GM19023 (cell line): ENCODE data around the gene HTT.
"Not testable (repeated sequence)": the region's sequence is repeated elsewhere in the genome, so short reads cannot be mapped to it uniquely, and the experiment has no call there.

ENCODE experiments used
- ATAC-seq: cut with Tn5 transposase; IDR thresholded peaks from one replicate; pipeline ENCODE4 v1.9.1; 2021; ENCODE audit warnings: mild to moderate bottlenecking, moderate library complexity; ENCODE audit not compliant: unreplicated experiment

Gene HTT

DNA sequence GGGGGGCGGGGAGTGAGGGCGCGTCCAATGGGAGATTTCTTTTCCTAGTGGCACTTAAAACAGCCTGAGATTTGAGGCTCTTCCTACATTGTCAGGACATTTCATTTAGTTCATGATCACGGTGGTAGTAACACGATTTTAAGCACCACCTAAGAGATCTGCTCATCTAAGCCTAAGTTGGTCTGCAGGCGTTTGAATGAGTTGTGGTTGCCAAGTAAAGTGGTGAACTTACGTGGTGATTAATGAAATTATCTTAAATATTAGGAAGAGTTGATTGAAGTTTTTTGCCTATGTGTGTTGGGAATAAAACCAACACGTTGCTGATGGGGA is 1.1 kb downstream of the HTT start:
- no peak for ATAC-seq

DNA sequence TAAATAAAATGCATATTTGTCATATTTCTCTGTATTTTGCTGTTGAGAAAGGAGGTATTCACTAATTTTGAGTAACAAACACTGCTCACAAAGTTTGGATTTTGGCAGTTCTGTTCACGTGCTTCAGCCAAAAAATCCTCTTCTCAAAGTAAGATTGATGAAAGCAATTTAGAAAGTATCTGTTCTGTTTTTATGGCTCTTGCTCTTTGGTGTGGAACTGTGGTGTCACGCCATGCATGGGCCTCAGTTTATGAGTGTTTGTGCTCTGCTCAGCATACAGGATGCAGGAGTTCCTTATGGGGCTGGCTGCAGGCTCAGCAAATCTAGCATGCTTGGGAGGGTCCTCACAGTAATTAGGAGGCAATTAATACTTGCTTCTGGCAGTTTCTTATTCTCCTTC is 3.3 kb downstream of the HTT start:
- no peak for ATAC-seq

DNA sequence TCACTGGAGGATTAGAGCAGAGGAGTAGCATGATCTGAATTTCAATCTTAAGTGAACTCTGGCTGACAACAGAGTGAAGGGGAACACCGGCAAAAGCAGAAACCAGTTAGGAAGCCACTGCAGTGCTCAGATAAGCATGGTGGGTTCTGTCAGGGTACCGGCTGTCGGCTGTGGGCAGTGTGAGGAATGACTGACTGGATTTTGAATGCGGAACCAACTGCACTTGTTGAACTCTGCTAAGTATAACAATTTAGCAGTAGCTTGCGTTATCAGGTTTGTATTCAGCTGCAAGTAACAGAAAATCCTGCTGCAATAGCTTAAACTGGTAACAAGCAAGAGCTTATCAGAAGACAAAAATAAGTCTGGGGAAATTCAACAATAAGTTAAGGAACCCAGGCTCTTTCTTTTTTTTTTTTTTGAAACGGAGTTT is 5.2 kb downstream of the HTT start:
- no peak for ATAC-seq

DNA sequence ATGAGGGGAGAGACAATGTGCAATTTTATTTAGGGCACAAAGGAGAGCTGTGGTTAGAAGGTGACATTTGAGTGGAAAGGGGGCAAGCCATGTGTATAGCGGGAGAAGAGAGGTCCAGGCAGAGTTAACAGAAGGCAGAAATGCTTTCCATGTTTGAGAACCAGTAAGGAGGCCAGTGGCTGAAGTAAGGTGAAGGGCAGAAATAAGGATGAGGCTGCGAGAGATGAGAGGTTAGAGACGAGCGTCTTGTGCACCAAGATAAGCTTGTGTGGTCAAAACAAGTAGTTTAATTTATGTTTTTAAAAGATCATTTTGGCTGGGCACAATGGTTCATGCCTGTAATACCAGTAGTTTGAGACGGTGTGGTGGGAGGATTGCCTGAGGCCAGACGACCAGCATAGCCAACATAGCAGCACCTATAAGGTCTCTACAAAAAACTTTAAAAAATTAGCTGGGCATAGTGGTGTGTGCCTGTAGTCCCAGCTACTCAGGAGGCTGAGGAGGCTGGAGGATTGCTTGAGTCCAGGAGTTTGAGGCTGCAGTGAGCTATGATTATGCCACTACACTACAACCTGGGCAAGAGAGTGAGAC is 8.5 kb downstream of the HTT start:
- no peak for ATAC-seq

DNA sequence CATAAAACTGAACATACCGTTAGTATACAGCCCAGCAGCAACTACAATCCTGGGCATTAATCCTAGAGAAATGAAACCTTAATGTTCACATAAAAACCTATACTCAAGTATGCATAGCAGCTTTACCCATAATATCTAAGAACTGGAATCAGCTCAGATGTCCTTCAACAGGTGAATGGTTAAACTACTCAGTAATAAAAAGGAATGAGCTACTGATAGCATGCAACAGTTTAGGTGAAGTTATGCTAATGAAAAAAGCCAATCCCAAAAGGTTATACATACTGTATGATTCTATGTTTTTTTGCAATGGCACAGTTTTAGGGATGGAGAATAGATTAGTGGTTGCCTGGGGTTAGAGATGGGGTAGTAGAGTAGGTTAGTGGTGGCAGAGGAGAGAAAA is 9.3 kb downstream of the HTT start:
- ATAC-seq = no peak

DNA sequence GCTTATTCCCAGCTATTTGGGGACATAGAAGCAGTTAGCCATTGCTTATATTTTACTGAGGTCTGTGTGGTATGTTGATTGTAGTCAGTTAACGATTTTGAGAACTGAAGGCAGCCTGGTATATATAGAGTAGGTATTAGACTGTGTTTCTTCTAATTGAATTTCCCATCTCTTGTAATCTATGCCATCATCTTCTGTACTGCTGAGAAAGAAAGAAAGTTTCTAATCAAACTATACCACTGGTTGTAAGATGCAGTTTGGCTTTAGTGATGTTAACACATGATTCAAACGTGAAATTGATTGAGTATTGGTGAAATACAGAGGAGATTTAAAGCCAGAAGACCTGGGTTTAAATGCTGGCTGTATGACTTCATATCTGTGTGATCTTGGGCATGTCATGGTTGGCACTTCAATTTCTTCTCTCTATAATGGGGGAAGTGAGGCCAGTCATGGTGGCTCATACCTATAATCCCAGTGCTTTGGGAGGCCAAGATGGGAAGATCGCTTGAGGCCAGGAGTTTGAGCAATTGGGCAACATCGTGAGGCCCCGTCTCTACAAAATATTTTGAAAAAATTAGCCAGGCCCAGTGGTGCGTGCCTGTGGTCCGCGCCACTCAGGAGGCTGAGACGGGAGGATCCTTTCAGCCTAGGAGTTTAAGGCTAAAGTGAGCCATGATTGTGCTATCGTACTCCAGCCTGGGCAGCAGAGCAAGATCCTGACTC is 11.6 kb downstream of the HTT start:
- no peak for ATAC-seq

DNA sequence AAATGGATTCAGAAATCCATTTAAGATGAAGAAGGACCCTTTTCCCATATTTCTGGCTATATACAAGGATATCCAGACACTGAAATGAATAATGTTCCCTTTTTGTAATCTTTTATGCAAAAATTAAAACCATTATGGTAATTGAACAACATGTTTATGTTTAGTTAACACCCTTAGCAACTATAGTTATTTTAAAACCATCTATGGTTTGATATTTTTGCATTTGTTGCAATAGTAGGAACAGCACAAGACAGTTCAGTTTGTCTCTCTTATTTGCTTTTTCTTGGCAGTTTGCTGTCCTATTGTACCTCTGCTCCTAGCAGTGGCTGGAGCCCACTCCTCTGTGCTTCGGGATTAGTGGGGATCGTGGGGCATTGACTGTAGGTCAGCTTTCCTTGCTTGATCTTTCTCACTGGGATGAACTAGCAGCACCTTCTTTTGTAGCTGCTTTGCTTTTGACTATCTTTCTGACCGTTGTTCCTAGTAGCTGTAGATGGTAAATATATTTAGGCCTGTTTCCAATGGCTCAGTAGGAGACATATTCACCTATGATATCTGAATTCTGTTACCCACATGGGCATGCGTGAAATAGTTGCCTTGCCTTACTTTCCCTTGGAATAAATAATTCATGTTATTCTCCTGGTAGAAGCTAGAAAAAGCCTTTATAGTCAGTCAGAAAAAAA is 12.8 kb downstream of the HTT start:
- no peak for ATAC-seq

DNA sequence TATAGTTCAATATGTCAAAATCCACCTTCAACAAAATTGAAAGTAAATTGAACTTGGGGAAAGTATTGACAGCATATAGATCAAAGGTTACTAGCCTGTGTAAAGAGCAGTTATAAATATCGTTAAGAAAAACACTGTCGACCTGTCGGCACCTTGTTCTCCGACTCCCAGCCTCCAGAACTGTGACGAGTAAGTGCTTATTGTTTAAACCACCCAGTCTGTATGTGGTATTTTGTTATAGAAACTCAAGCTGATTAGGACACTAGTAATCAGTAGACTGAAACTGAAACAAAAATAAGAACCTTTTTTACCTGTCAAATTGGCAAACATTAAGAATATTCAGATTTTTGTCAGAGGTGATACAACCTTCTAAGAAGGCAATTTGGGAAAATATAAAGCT is 17.0 kb downstream of the HTT start:
- no peak for ATAC-seq

DNA sequence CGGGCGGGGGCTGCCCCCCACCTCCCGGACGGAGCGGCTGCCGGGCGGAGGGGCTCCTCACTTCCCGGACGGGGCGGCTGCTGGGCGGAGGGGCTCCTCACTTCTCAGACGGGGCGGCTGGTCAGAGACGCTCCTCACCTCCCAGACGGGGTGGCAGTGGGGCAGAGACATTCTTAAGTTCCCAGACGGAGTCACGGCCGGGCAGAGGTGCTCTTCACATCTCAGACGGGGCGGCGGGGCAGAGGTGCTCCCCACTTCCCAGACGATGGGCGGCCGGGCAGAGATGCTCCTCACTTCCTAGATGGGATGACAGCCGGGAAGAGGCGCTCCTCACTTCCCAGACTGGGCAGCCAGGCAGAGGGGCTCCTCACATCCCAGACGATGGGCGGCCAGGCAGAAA is 20.2 kb downstream of the HTT start:
- ATAC-seq = not testable (repeated sequence)

DNA sequence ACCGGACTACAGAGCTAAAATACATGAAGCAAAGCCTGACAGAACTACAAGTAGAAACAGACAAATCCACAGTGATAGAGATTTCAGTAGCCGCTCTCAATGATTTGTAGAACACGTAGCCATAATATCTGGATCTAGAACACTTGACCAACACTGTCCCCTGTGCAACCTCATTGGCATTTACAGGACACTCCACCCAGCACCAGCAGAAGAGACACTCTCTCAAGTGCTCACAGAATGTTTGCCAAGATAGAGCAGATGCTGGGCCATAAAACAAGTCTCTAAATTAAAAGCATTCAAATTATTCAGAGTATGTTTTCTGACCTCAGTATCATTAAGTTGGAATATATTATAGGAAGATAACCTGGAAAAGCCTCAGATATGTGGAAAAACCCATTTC is 21.7 kb downstream of the HTT start:
- no peak for ATAC-seq

DNA sequence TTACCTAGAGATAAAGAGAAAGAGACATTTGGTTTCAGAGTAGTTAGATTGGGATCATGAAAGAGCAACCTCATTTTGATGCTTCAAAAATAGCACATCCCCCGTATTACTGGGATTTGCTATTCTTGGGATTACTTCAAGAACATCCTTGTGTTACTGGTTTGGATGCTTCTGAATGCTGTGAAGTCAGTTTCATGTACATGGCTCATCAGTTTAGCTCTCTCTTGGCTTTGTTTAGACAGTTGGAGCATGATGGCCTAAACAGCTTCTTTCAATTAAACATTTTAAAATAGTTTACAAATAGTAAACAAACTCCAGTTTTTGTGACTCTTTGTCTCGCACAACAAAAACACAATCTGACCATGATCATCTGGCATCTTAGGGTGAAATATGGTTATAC is 23.9 kb downstream of the HTT start:
- no peak for ATAC-seq

DNA sequence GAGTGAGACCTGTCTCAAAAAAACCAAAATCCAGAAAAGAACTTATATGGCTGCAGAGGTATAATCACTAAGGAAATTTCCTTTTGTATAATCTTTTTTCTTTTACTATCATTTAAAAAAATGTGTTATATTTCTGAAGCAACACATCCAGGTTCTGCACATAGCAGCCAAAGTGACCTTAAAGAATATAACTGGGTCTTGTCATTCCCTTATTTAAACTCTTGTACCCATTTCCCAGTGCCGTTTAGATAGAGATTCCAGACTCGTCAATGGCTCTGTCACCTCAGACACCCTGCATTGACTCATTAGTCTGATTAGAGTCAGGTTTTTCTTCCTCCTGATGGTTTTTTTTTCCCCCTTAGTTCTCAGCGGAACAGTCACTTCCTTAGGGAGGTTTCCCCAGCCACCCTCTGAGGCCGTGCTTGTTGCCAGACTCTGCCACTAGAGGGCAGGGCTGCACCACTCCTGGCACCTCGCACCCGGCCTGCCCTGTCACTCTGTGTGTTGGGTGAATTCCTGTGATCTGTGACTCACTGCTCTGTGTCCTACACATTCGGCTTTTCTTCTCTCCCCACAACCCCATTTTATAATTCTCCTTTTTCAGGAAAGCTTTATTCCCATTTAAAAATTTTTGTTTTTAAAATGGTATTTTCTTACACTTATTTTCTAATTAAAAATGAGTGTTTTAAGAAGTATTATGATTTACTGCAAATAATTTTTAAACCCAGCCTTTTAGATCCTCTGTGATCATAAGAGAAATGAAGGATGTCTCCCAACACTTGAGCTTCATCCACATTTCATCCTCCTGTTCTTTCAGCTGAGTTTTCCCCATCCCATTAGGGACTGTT is 32.1 kb downstream of the HTT start:
- ATAC-seq = peak; percentile 91

DNA sequence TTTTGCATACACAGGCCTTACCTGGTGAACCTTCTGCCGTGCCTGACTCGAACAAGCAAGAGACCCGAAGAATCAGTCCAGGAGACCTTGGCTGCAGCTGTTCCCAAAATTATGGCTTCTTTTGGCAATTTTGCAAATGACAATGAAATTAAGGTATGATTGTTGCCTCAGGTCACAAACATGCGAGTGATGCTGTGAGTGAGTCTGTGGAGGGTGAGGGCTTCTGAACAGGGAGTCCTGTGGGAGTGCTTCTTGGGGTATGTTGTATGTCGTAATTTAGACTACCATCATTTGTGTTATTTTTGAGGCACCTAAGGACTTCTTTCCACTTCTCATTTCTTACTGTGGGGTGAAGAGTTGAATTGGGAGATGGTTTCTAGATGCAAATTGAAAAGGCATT is 32.8 kb downstream of the HTT start:
- ATAC-seq = no peak

DNA sequence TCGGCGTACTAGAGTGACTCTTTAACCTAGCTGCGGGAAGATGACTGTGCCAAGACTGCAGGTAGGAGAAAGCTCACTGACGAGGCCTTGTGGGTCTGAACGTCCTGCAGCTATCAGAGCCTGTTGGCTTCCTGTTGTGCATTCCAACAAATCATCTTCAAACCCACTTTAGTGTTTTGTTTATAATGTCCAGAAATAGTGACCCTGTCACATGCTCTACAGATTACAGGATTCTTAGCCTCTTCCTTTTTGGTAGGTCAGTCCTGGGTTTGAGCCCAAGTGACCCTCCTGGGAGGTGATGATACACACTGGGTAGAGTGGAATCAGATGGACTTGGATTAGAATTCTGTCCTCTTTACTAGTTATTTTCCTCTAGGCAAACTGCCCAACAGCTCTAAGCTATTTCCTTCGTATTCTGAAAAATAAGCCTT is 33.2 kb downstream of the HTT start:
- no peak for ATAC-seq

DNA sequence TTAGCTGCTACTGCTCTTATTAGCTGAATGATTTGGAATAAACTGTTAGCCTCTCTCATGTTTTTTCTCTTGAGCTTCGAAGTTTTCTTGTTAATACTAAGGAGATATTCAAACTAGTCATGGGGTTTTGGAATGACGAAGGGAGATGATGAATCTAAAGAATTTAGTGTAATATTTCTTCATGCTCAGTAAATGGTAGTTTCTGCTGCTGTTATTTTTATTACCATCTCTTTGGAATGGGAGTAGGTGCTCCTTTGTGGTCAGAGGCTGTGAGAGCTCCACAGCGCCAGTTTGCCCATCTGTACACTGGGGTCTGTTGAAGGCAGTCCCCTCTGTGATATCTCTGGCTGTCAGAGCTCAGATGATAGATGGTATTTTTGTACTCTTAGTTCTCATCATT is 33.7 kb downstream of the HTT start:
- no peak for ATAC-seq

DNA sequence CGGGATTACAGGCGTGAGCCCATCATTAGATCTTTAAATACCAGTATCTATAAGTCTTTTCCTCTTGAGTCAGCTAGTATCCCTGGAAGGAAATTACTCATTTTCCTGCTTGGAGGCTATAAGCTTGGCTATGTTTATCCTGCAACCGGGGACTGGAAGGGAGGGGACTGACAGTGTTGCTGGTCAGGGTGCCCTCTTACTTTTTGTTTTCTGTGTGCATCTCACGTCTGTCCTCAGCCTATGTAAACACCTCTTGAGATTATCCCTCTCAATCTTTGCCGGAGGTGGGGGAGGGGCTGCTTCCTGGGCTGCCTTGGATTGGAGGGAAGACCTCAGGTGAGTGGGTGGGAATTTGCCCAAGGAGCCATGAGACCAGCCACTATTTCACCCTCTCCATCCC is 37.0 kb downstream of the HTT start:
- no peak for ATAC-seq

DNA sequence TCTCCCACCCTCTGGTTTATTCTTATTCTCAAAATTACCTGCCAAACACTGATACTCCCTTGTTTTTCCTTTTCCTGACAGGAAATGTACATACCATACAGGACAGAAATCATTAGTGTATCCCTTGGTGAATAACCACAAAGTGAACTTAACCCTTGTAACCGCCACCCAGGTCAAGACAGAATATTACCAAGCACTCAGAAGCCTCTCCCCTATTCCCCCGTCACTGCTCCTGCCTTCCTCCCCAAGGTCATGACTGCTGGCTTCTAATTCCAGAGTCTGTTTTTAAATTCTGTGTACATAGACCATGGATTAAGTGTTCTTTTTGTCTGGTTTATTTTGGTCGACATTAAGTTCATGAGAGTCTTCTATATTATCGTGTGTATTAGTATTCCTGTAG is 37.7 kb downstream of the HTT start:
- ATAC-seq = no peak

DNA sequence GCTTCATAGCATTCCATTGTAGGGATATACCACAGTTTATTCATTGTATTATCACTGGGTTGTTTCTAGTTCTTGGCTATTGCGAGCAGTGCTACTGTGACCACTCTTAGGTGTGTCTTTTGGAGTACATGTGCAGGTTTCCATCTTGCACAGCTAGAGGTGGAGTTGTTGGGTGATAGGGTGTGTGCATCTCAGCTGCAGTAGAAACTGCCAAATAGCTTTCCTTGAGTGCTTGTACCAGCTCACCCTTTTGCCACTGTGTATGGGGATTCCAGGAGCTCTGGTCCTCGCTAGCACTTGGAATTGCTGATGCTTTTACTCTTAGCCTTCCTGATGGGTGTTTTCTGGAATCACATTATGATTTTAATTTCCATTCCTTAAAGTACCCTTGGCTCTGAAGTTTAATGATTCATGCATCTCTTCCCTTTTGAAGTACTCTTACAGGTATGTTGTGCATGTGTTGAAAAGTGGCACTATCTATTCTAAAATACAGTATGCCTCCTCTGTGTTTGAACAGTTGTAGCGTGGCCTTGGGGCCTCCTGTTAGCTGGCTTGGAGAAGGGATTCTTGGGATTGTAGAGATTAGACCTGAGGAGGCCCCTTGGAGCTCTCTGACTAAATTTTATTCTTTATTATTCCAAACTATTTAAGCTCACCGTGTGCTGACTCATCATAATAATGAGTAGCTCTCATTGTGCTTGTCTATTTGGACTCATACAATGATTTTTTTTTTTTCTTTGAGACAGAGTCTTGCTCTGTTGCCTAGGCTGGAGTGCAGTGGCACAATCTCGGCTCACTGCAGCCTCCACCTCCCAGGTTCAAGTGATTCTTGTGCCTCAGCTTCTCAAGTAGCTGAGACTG is 38.4 kb downstream of the HTT start:
- no peak for ATAC-seq

DNA sequence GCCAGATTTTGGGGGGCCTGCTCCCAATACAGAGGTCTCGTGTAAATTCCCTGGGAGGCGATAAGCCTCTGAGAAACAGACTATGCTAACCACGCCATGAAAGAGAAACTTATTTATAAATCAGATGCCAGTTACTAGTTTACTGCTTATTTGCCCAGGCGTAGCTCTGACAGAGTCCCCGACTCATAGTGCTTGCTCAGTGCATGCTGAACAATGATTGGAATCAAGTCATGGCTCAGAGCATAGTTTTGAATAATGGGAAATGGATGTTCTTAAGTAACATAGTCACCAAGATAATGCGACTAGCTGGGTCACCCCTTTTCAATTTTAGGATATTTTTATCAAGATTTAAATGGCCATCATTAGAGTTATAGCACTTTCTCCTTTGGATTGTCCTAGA is 39.9 kb downstream of the HTT start:
- ATAC-seq = no peak

DNA sequence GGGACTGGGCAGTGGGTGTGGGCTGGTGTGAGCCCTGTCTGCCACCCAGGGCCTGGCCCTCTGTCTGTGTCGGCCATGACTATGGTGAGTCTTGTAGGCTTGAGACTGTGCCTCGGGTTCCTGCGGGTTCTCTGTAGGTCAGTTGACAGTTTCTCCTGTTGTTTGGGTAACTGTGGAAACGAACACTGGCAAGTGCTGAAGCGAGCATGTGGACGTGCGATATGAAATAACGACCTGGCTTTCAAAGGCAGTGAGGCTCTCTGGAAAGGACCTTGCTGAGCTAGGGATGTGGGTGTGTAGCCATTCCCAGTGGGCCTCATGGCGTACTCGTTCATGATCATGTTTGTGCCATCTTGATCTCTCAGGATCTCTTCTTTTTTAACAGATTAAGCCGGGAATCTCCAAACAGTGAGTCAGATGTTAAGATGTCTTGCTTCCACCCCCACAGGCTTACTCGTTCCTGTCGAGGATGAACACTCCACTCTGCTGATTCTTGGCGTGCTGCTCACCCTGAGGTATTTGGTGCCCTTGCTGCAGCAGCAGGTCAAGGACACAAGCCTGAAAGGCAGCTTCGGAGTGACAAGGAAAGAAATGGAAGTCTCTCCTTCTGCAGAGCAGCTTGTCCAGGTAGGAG is 41.3 kb downstream of the HTT start:
- ATAC-seq = no peak
